ENCODE measurements around the gene LAMA2.

The LAMA2 gene

DNA sequence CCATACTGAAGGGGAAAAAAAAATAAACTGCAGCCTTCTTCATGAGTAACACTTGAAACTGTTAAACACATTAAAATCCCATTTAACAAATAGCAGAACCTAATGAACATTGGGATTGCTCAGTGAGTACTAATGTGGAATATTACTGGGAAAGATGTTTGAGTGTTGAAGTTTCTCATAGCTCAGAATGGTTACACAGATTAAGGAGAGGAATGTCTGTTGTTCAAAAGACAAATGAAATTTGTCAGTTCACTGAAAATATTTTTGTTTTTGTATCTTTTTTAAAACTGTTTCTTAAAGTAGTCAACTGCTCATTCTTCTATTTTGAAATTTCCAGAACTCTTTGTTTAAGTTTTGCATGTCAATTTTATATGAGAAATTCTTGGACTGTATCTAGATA lies 374.3 kb downstream of the LAMA2 start:
- H3K27ac ChIP-seq: no peak overlapping the region
- H3K4me3 ChIP-seq: no peak overlapping the region
- TF ChIP-seq, protein P1, sequence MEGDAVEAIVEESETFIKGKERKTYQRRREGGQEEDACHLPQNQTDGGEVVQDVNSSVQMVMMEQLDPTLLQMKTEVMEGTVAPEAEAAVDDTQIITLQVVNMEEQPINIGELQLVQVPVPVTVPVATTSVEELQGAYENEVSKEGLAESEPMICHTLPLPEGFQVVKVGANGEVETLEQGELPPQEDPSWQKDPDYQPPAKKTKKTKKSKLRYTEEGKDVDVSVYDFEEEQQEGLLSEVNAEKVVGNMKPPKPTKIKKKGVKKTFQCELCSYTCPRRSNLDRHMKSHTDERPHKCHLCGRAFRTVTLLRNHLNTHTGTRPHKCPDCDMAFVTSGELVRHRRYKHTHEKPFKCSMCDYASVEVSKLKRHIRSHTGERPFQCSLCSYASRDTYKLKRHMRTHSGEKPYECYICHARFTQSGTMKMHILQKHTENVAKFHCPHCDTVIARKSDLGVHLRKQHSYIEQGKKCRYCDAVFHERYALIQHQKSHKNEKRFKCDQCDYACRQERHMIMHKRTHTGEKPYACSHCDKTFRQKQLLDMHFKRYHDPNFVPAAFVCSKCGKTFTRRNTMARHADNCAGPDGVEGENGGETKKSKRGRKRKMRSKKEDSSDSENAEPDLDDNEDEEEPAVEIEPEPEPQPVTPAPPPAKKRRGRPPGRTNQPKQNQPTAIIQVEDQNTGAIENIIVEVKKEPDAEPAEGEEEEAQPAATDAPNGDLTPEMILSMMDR (IDR thresholded peaks at IDR 0.05): no peak
- DNase-seq (ENCODE audit: low spot score): no peak

DNA sequence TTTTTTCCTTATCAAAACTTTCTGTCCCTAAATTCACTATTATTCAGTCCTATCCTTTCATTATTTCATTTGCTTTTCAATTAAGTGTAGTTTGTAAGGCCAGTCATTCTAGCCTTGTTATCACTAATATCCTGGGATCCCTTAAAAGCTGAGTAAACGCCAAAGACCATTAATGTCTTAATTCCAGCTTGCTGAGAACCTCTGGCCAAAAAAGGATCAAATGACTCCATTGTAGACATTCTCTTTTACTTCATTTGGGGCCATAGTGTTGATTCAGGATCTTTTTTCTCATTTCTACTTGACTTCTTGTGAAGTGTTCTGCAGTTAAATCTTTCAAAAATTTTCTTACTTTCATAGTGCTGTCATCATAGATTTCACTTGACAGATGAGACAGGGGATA lies 379.7 kb downstream of the LAMA2 start:
- DNase-seq (ENCODE audit: low spot score): no peak
- no peak overlapping the region for H3K27ac ChIP-seq
- TF ChIP-seq, protein P1 (IDR thresholded peaks at IDR 0.05): no peak
- H3K4me3 ChIP-seq: no peak overlapping the region

DNA sequence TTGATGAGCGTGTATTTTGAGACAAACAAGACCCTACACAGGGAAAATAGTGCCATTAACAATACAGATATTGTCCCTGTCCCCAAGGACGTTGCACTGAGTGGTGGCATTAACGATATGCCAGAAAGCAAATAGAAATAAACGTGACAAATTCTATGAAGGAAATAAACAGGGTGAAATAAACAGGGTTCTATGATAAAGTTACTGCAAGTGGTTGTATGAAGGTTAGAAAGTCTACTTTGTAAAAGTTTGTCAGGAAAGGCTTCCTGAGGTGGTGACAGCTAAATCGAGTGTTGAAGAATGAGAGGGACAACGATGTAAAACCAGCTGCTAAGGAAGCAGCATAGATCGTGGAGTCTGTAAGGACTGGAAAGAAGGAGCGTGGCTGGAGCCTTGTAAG lies 380.2 kb downstream of the LAMA2 start:
- no peak for DNase-seq (ENCODE audit: low spot score)

DNA sequence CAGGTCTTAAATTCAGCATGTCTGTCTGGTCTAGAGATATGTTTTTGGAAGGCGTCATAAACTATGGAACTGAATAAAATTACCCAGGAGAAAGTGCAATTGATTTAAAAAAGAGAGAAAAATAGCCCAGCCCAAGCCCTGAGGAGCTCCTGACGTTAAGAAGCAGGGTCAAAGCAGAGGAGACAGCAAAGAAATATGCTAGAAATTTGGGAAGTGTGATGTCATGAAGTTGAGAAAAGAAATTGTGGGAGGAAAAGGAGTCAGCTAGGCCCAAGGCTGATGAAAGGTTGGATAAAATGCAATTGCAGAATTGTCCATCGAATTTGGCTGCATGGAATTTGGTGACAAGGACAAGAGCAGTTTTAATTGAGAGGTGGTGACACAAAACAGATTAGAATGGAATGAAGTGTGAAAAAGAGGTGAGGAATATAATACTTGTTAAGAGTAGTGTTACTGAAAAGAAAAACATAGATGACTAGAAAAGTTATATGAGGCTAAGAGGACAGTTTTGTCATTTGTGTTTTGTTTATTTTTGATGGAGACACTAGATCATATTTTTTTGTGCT lies 381.6 kb downstream of the LAMA2 start:
- no peak overlapping the region for H3K4me3 ChIP-seq
- DNase-seq (ENCODE audit: low spot score): no peak
- H3K27ac ChIP-seq: no peak overlapping the region
- TF ChIP-seq, protein P1 (IDR thresholded peaks at IDR 0.05): no peak

More for the DNA sequence above, 380.2 kb downstream of the LAMA2 start:
- Histone ChIP-seq H3K27ac (no peak overlapping the region), H3K4me3 (no peak overlapping the region)
- TF ChIP-seq, protein P1 (IDR thresholded peaks at IDR 0.05): no peak

DNA sequence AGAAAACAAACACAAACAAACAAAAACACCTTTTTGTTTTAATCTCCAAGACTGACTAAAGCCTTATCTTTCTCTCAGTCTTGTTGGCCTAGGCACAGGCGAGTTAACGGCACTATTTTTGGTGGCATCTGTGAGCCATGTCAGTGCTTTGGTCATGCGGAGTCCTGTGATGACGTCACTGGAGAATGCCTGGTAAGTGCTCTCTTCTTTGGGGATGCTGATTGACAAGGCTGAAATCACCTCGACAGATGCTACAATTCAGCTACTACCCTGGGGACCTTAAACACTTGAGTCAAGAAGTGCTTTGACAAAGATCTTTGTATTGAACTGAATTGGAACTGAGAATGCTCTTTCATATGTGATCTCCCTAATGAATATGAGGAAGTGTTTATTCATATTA lies 384.1 kb downstream of the LAMA2 start:
- no peak for DNase-seq (ENCODE audit: low spot score)
- H3K27ac ChIP-seq: no peak overlapping the region
- TF ChIP-seq, protein P1 (IDR thresholded peaks at IDR 0.05): no peak
- no peak overlapping the region for H3K4me3 ChIP-seq

DNA sequence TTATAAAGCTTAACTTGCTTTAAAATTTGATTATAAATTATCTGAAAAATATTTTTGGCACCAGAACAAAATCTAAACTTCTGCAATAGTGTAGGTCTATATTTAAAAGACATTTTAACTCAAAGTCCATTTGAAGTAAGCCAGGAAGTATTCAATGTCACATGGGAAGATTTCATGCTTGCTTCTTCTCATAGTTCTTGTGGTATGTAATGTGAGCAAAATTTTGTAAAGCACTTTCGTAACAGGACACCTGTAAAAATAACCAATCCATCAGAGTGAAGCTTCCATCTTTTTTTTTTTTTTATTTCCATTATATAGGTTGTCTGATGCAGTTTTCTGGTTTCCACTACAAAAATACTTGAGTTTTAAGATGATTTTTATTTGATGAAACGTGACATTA lies 386.1 kb downstream of the LAMA2 start:
- no peak for DNase-seq (ENCODE audit: low spot score)
- no peak overlapping the region for H3K4me3 ChIP-seq
- H3K27ac ChIP-seq: no peak overlapping the region
- TF ChIP-seq, protein P1 (IDR thresholded peaks at IDR 0.05): no peak

DNA sequence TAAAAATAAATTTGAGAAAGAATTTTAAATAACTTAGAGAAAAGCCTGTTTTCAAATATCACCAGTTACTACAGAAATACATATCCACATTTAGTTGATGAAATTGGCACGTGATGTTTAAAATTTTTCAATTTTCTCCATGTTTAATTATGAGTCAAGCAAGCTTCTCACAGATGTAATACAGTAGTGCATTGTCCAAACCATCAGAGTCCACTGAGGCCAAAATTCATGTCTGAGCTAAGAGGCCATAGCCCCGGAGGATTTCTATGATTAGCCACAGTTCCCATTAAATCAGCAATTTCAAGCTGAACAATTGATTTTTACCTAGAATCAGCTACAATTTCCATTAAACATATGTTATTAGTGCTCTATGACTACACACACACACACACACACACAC lies 387.0 kb downstream of the LAMA2 start:
- TF ChIP-seq, protein P1 (IDR thresholded peaks at IDR 0.05): no peak
- DNase-seq (ENCODE audit: low spot score): no peak
- Histone ChIP-seq H3K4me3 (no peak overlapping the region), H3K27ac (no peak overlapping the region)

All from coronary artery (tissue), 2 donors.